ENCODE data around the gene BBS9. TPM values are rescaled to one million over a fixed set of nuclear protein-coding genes. Genes with fewer than 3 reads are reported as not detected.

Gene BBS9
- total RNA-seq, 2 experiments from 2014 or later = 13.7 to 17.2 TPM

GRCh38 chr7:33636359-33636758 is 507.0 kb downstream of the BBS9 start:
- POLR2A ChIA-PET = no interaction called here
- Mint-ChIP-seq H3K4me3 (no peak overlapping the region), H3K9me3 (no peaks in the 10 kb centered on the region), H3K36me3 (no peaks in the 10 kb centered on the region), H3K27me3 (no peaks in the 10 kb centered on the region), H3K4me1 (no peaks in the 10 kb centered on the region), H3K27ac (no peak overlapping the region)
- DNase-seq = no peak
- ATAC-seq (ENCODE audit: low read depth) = no peak

- H3K9me3 Mint-ChIP-seq = no peaks in the 10 kb centered on the region
- H3K4me3 Mint-ChIP-seq = no peak overlapping the region
- ATAC-seq (ENCODE audit: low read depth) = no peak
- no peaks in the 10 kb centered on the region for H3K27me3 Mint-ChIP-seq
- H3K4me1 Mint-ChIP-seq = no peaks in the 10 kb centered on the region
- no peaks in the 10 kb centered on the region for H3K36me3 Mint-ChIP-seq
- POLR2A ChIA-PET = no interaction called here
- H3K27ac Mint-ChIP-seq = no peak overlapping the region
- DNase-seq = no peak
Measured at GRCh38 chr7:33639552-33640197, 510.3 kb downstream of the BBS9 start.

- H3K4me1 Mint-ChIP-seq = no peaks in the 10 kb centered on the region
- no peaks in the 10 kb centered on the region for H3K9me3 Mint-ChIP-seq
- no peak for DNase-seq
- POLR2A ChIA-PET = no interaction called here
- no peak overlapping the region for H3K27ac Mint-ChIP-seq
- H3K36me3 Mint-ChIP-seq = no peaks in the 10 kb centered on the region
- no peak overlapping the region for H3K4me3 Mint-ChIP-seq
- ATAC-seq (ENCODE audit: low read depth) = no peak
- no peaks in the 10 kb centered on the region for H3K27me3 Mint-ChIP-seq
Measured at GRCh38 chr7:33640741-33641140, 511.4 kb downstream of the BBS9 start.

GRCh38 chr7:33642312-33642711 is 512.9 kb downstream of the BBS9 start:
- Mint-ChIP-seq H3K9me3 (no peaks in the 10 kb centered on the region), H3K27me3 (no peaks in the 10 kb centered on the region), H3K36me3 (no peaks in the 10 kb centered on the region), H3K27ac (no peak overlapping the region), H3K4me1 (no peaks in the 10 kb centered on the region), H3K4me3 (no peak overlapping the region)
- POLR2A ChIA-PET = no interaction called here
- DNase-seq (no peak), ATAC-seq (ENCODE audit: low read depth) (no peak)

- no peak overlapping the region for H3K27ac Mint-ChIP-seq
- H3K4me1 Mint-ChIP-seq = no peaks in the 10 kb centered on the region
- H3K27me3 Mint-ChIP-seq = no peaks in the 10 kb centered on the region
- DNase-seq (no peak), ATAC-seq (ENCODE audit: low read depth) (no peak)
- POLR2A ChIA-PET = no interaction called here
- H3K4me3 Mint-ChIP-seq = no peak overlapping the region
- no peaks in the 10 kb centered on the region for H3K36me3 Mint-ChIP-seq
- no peaks in the 10 kb centered on the region for H3K9me3 Mint-ChIP-seq
Measured at GRCh38 chr7:33643530-33643929, 514.2 kb downstream of the BBS9 start.

GRCh38 chr7:33644489-33644888 is 515.1 kb downstream of the BBS9 start:
- Mint-ChIP-seq H3K4me3 (no peak overlapping the region), H3K4me1 (no peaks in the 10 kb centered on the region), H3K27ac (no peak overlapping the region), H3K9me3 (no peaks in the 10 kb centered on the region), H3K36me3 (no peaks in the 10 kb centered on the region), H3K27me3 (no peaks in the 10 kb centered on the region)
- DNase-seq (no peak), ATAC-seq (ENCODE audit: low read depth) (no peak)
- POLR2A ChIA-PET = no interaction called here

- DNase-seq (no peak), ATAC-seq (ENCODE audit: low read depth) (no peak)
- H3K4me3 Mint-ChIP-seq = no peak overlapping the region
- H3K4me1 Mint-ChIP-seq = no peaks in the 10 kb centered on the region
- H3K36me3 Mint-ChIP-seq = no peaks in the 10 kb centered on the region
- POLR2A ChIA-PET = no interaction called here
- no peaks in the 10 kb centered on the region for H3K27me3 Mint-ChIP-seq
- no peak overlapping the region for H3K27ac Mint-ChIP-seq
- H3K9me3 Mint-ChIP-seq = no peaks in the 10 kb centered on the region
Measured at GRCh38 chr7:33645104-33645503, 515.7 kb downstream of the BBS9 start.

- H3K9me3 Mint-ChIP-seq = peaks cover 2% of the 10 kb centered on the region
- POLR2A ChIA-PET = no interaction called here
Measured at GRCh38 chr7:33646166-33646565, 516.8 kb downstream of the BBS9 start.

GRCh38 chr7:33646891-33647391 is 517.6 kb downstream of the BBS9 start:
- no peaks in the 10 kb centered on the region for H3K36me3 Mint-ChIP-seq
- H3K4me1 Mint-ChIP-seq = no peaks in the 10 kb centered on the region
- POLR2A ChIA-PET = no interaction called here

More at GRCh38 chr7:33646166-33646565, 516.8 kb downstream of the BBS9 start:
- ATAC-seq (ENCODE audit: low read depth) (no peak), DNase-seq (no peak)
- Mint-ChIP-seq H3K27ac (no peak overlapping the region), H3K36me3 (no peaks in the 10 kb centered on the region), H3K4me1 (no peaks in the 10 kb centered on the region), H3K27me3 (no peaks in the 10 kb centered on the region), H3K4me3 (no peak overlapping the region)

GRCh38 chr7:33649476-33650441 is 520.4 kb downstream of the BBS9 start:
- DNase-seq (no peak), ATAC-seq (ENCODE audit: low read depth) (no peak)
- no peaks in the 10 kb centered on the region for H3K4me1 Mint-ChIP-seq
- H3K27me3 Mint-ChIP-seq = no peaks in the 10 kb centered on the region
- POLR2A ChIA-PET = no interaction called here
- no peaks in the 10 kb centered on the region for H3K36me3 Mint-ChIP-seq
- H3K4me3 Mint-ChIP-seq = no peak overlapping the region
- no peak overlapping the region for H3K27ac Mint-ChIP-seq
- peaks cover 2% of the 10 kb centered on the region for H3K9me3 Mint-ChIP-seq

More at GRCh38 chr7:33646891-33647391, 517.6 kb downstream of the BBS9 start:
- no peaks in the 10 kb centered on the region for H3K27me3 Mint-ChIP-seq
- no peak for ATAC-seq (ENCODE audit: low read depth)
- DNase-seq = no peak
- no peak overlapping the region for H3K27ac Mint-ChIP-seq
- peaks cover 2% of the 10 kb centered on the region for H3K9me3 Mint-ChIP-seq
- no peak overlapping the region for H3K4me3 Mint-ChIP-seq

- ATAC-seq (ENCODE audit: low read depth) = no peak
- H3K27ac Mint-ChIP-seq = no peak overlapping the region
- no peak overlapping the region for H3K4me3 Mint-ChIP-seq
- no peaks in the 10 kb centered on the region for H3K36me3 Mint-ChIP-seq
- peaks cover 2% of the 10 kb centered on the region for H3K9me3 Mint-ChIP-seq
- no peak for DNase-seq
- H3K4me1 Mint-ChIP-seq = no peaks in the 10 kb centered on the region
- POLR2A ChIA-PET = no interaction called here
- H3K27me3 Mint-ChIP-seq = no peaks in the 10 kb centered on the region
Measured at GRCh38 chr7:33650828-33651227, 521.5 kb downstream of the BBS9 start.

GRCh38 chr7:33651998-33652515 is 522.7 kb downstream of the BBS9 start:
- Mint-ChIP-seq H3K27ac (no peak overlapping the region), H3K9me3 (peaks cover 2% of the 10 kb centered on the region), H3K4me3 (no peak overlapping the region), H3K4me1 (no peaks in the 10 kb centered on the region), H3K27me3 (no peaks in the 10 kb centered on the region), H3K36me3 (no peaks in the 10 kb centered on the region)
- POLR2A ChIA-PET = no interaction called here
- no peak for DNase-seq
- ATAC-seq (ENCODE audit: low read depth) = no peak

GRCh38 chr7:33654676-33655075 is 525.3 kb downstream of the BBS9 start:
- Mint-ChIP-seq H3K9me3 (peaks cover 2% of the 10 kb centered on the region), H3K36me3 (no peaks in the 10 kb centered on the region), H3K4me1 (no peaks in the 10 kb centered on the region), H3K27ac (no peak overlapping the region), H3K4me3 (no peak overlapping the region), H3K27me3 (no peaks in the 10 kb centered on the region)
- DNase-seq = no peak
- POLR2A ChIA-PET = no interaction called here
- ATAC-seq (ENCODE audit: low read depth) = no peak
